Measurements from ENCODE around the gene BBS1. TPM values are rescaled to one million over a fixed set of nuclear protein-coding genes. Genes with fewer than 3 reads are reported as not detected.
A peak's percentile ranks its signal among the peaks of the same experiment; 100 is the strongest.

The BBS1 gene
- total and polyA plus RNA-seq, 10 donors: 5.2 to 60.5 (median 30.2) TPM

- no peak for DNase-seq
- intact Hi-C loops (cut with DNase I; ENCODE audit: low total_unique reads): no loop called here
- no peak overlapping the region for H3K27ac ChIP-seq
- no peak overlapping the region for H3K4me3 ChIP-seq
- TF ChIP-seq POLR2AphosphoS5 (IDR thresholded peaks at IDR 0.05) (no peak), POLR2A (IDR thresholded peaks at IDR 0.05) (no peak), CTCF (IDR thresholded peaks at IDR 0.05 in 8 of 11, conservative IDR thresholded peaks at IDR 0.05 in 3 of 11) (no peak)
- H3K9me3 ChIP-seq: no peaks in the 10 kb centered on the region
- no peaks in the 10 kb centered on the region for H3K27me3 ChIP-seq (replicated peaks in 1 of 7)
- peaks cover 0 to 99% (median 54%) of the 10 kb centered on the region in 6 donors for H3K36me3 ChIP-seq
- 94 to 98% (median 95%) methylated on average over 14 to 16 of the region's 16 CpGs for WGBS, 5 donors
- H3K4me1 ChIP-seq: no peaks in the 10 kb centered on the region
Observed at GRCh38 chr11:66497206-66497605, 13.2 kb upstream of the BBS1 start.

- TF ChIP-seq CTCF (IDR thresholded peaks at IDR 0.05 in 8 of 11, conservative IDR thresholded peaks at IDR 0.05 in 3 of 11) (no peak), POLR2A (IDR thresholded peaks at IDR 0.05) (no peak)
Observed at GRCh38 chr11:66498506-66498905, 11.9 kb upstream of the BBS1 start.

GRCh38 chr11:66505276-66505816, 5.1 kb upstream of the BBS1 start:
- peaks cover 0 to 13% (median 5%) of the 10 kb centered on the region in 6 donors for H3K4me1 ChIP-seq
- no peaks in the 10 kb centered on the region for H3K9me3 ChIP-seq
- H3K4me3 ChIP-seq: no peak overlapping the region
- no peak for DNase-seq
- H3K36me3 ChIP-seq: peaks cover 0 to 79% (median 18%) of the 10 kb centered on the region in 6 donors
- 5 to 95% (median 88%) methylated on average over 1 of the region's 1 CpG for WGBS, 5 donors
- intact Hi-C loops (cut with DNase I; ENCODE audit: low total_unique reads): no loop called here
- no peak for TF ChIP-seq POLR2A (IDR thresholded peaks at IDR 0.05)
- TF ChIP-seq POLR2AphosphoS5 (IDR thresholded peaks at IDR 0.05): no peak
- no peak for TF ChIP-seq CTCF (IDR thresholded peaks at IDR 0.05 in 8 of 11, conservative IDR thresholded peaks at IDR 0.05 in 3 of 11)
- H3K27me3 ChIP-seq (replicated peaks in 1 of 7): no peaks in the 10 kb centered on the region
- no peak overlapping the region for H3K27ac ChIP-seq

More at GRCh38 chr11:66498506-66498905, 11.9 kb upstream of the BBS1 start:
- no peak for DNase-seq
- WGBS, 5 donors: 94 to 97% (median 96%) methylated on average over 5 of the region's 5 CpGs
- intact Hi-C loops (cut with DNase I; ENCODE audit: low total_unique reads): no loop called here
- no peak overlapping the region for H3K4me3 ChIP-seq
- no peak overlapping the region for H3K27ac ChIP-seq
- peaks cover 0 to 99% (median 44%) of the 10 kb centered on the region in 6 donors for H3K36me3 ChIP-seq
- H3K9me3 ChIP-seq: no peaks in the 10 kb centered on the region
- H3K27me3 ChIP-seq (replicated peaks in 1 of 7): no peaks in the 10 kb centered on the region
- no peaks in the 10 kb centered on the region for H3K4me1 ChIP-seq

- peaks cover 0 to 57% (median 11%) of the 10 kb centered on the region in 6 donors for H3K36me3 ChIP-seq
- DNase-seq: no peak
- H3K27me3 ChIP-seq (replicated peaks in 1 of 7): no peaks in the 10 kb centered on the region
- no peak overlapping the region for H3K4me3 ChIP-seq
- H3K27ac ChIP-seq: peak overlapping the region in 4 of 8 donors; percentile 53 to 74 (median 69)
- intact Hi-C loops (cut with DNase I; ENCODE audit: low total_unique reads): no loop called here
- WGBS, 5 donors: 74 to 86% (median 81%) methylated on average over 7 of the region's 7 CpGs
- H3K9me3 ChIP-seq: no peaks in the 10 kb centered on the region
- no peak for TF ChIP-seq POLR2AphosphoS5 (IDR thresholded peaks at IDR 0.05)
- peaks cover 9 to 27% (median 18%) of the 10 kb centered on the region in 6 donors for H3K4me1 ChIP-seq
Observed at GRCh38 chr11:66509131-66509561, 1.3 kb upstream of the BBS1 start.
